ENCODE results near the gene SHISA7. TPM values are rescaled to one million over a fixed set of nuclear protein-coding genes. Genes with fewer than 3 reads are reported as not detected.
A peak's percentile ranks its signal among the peaks of the same experiment; 100 is the strongest.

Gene SHISA7
- total RNA-seq, 1 donor from 2014 or later, result 0.21 TPM

- Histone ChIP-seq H3K4me2 (peak overlapping the region; percentile 100), H3K79me2 (ENCODE audit: low read depth) (peaks cover 32% of the 10 kb centered on the region), H3K9ac (no peak overlapping the region), H3K9me3 (ENCODE audit: low read depth) (no peaks in the 10 kb centered on the region), H3K27ac (no peak overlapping the region), H3F3A (ENCODE audit: low read depth) (peaks cover 75% of the 10 kb centered on the region), H3K4me1 (peaks cover 43% of the 10 kb centered on the region), H2AFZ (replicated peaks) (no peak overlapping the region), H4K20me1 (ENCODE audit: low read depth) (peaks cover 71% of the 10 kb centered on the region), H3K27me3 (peaks cover 5% of the 10 kb centered on the region), H3K36me3 (no peaks in the 10 kb centered on the region), H3K4me3 (no peak overlapping the region)
- peaks cover 56% of the 10 kb centered on the region for H3K4me1 Mint-ChIP-seq
- H3K9me3 Mint-ChIP-seq, result no peaks in the 10 kb centered on the region
- DNase-seq (ENCODE audit: low spot score), result no peak
- H3K27me3 Mint-ChIP-seq (ENCODE audit: insufficient read depth, low read depth), result peaks cover 13% of the 10 kb centered on the region
- H3K4me3 Mint-ChIP-seq, result peak overlapping the region; percentile 100
- H3K36me3 Mint-ChIP-seq, result peaks cover 15% of the 10 kb centered on the region
- TF ChIP-seq EZH2phosphoT487 (IDR thresholded peaks at IDR 0.05) (no peak), CTCF (IDR thresholded peaks at IDR 0.05) (no peak), EZH2 (IDR thresholded peaks at IDR 0.05) (no peak)
- no peak overlapping the region for H3K27ac Mint-ChIP-seq
Measured at GRCh38 chr19:55387736-55388497, 55.2 kb downstream of the SHISA7 start.

GRCh38 chr19:55386493-55386971, 56.6 kb downstream of the SHISA7 start:
- H3K36me3 Mint-ChIP-seq, result peaks cover 11% of the 10 kb centered on the region
- peaks cover 47% of the 10 kb centered on the region for H3K4me1 Mint-ChIP-seq
- no peak for TF ChIP-seq CTCF (IDR thresholded peaks at IDR 0.05)
- TF ChIP-seq EZH2 (IDR thresholded peaks at IDR 0.05), result no peak
- no peak for TF ChIP-seq EZH2phosphoT487 (IDR thresholded peaks at IDR 0.05)
- H3K27ac Mint-ChIP-seq, result no peak overlapping the region
- Histone ChIP-seq H4K20me1 (ENCODE audit: low read depth) (peaks cover 57% of the 10 kb centered on the region), H3K4me1 (peaks cover 35% of the 10 kb centered on the region), H3F3A (ENCODE audit: low read depth) (peaks cover 63% of the 10 kb centered on the region), H3K4me3 (peak overlapping the region; percentile 90), H3K9me3 (ENCODE audit: low read depth) (no peaks in the 10 kb centered on the region), H2AFZ (replicated peaks) (no peak overlapping the region), H3K4me2 (peak overlapping the region; percentile 100), H3K9ac (peak overlapping the region; percentile 88), H3K36me3 (no peaks in the 10 kb centered on the region), H3K27ac (no peak overlapping the region), H3K79me2 (ENCODE audit: low read depth) (peaks cover 32% of the 10 kb centered on the region), H3K27me3 (peaks cover 17% of the 10 kb centered on the region)
- H3K4me3 Mint-ChIP-seq, result peak overlapping the region; percentile 100
- no peak for DNase-seq (ENCODE audit: low spot score)
- peaks cover 18% of the 10 kb centered on the region for H3K27me3 Mint-ChIP-seq (ENCODE audit: insufficient read depth, low read depth)
- peaks cover 4% of the 10 kb centered on the region for H3K9me3 Mint-ChIP-seq

GRCh38 chr19:55385724-55386492, 57.2 kb downstream of the SHISA7 start, which contains the start of gene RPL28:
RPL28 (plus strand) TSS chr19:55385932; CDS start chr19:55386358, 426 bp downstream.
- Histone ChIP-seq H2AFZ (replicated peaks) (peak within 1 kb of the TSS; percentile 94), H3F3A (ENCODE audit: low read depth) (peaks cover 56% of the 10 kb centered on the region), H4K20me1 (ENCODE audit: low read depth) (peaks cover 51% of the 10 kb centered on the region), H3K27me3 (peaks cover 17% of the 10 kb centered on the region), H3K79me2 (ENCODE audit: low read depth) (peaks cover 32% of the 10 kb centered on the region), H3K27ac (no peak within 1 kb of the TSS), H3K36me3 (no peaks in the 10 kb centered on the region), H3K4me1 (peaks cover 35% of the 10 kb centered on the region), H3K4me3 (peak within 1 kb of the TSS; percentile 90), H3K9ac (peak within 1 kb of the TSS; percentile 88), H3K9me3 (ENCODE audit: low read depth) (no peaks in the 10 kb centered on the region), H3K4me2 (peak within 1 kb of the TSS; percentile 100)
- DNase-seq (ENCODE audit: low spot score), result peak; percentile 99
- H3K36me3 Mint-ChIP-seq, result peaks cover 11% of the 10 kb centered on the region
- TF ChIP-seq EZH2phosphoT487 (IDR thresholded peaks at IDR 0.05) (no peak), CTCF (IDR thresholded peaks at IDR 0.05) (no peak), EZH2 (IDR thresholded peaks at IDR 0.05) (no peak)
- peak within 1 kb of the TSS; percentile 97 for H3K27ac Mint-ChIP-seq
- peaks cover 47% of the 10 kb centered on the region for H3K4me1 Mint-ChIP-seq
- peak within 1 kb of the TSS; percentile 100 for H3K4me3 Mint-ChIP-seq
- H3K27me3 Mint-ChIP-seq (ENCODE audit: insufficient read depth, low read depth), result peaks cover 20% of the 10 kb centered on the region
- peaks cover 4% of the 10 kb centered on the region for H3K9me3 Mint-ChIP-seq
